ENCODE measurements around the gene TROAP. TPM values are rescaled to one million over a fixed set of nuclear protein-coding genes. Genes with fewer than 3 reads are reported as not detected.

Gene TROAP
- total and polyA plus RNA-seq, 9 of the 15 experiments (the other 6 are each of a cell fraction or from before 2014, with no cell fraction given), result 46.4 to 171 (median 59.8) TPM

- TF ChIP-seq MNT (conservative IDR thresholded peaks at IDR 0.05), result peak in 1 of 2 experiments; percentile 74; a peak in 2 of 4 replicates
- 0 out of 2 replicates have a peak, but pooled peaks have one; percentile 14 for TF ChIP-seq DPF2 (IDR thresholded peaks at IDR 0.05)
- peak in 1 of 2 experiments; percentile 39 for TF ChIP-seq AFF1 (IDR thresholded peaks at IDR 0.05; ENCODE audit: low read depth in 1 of 2, partially characterized antibody in 2 of 2)
- peak; percentile 92 for TF ChIP-seq CXXC5 (CRISPR knock-in tag; IDR thresholded peaks at IDR 0.05)
- TF ChIP-seq BCLAF1 (IDR thresholded peaks at IDR 0.05; ENCODE audit: borderline replicate concordance in 1 of 2, control insufficient read depth in 1 of 2, low read depth in 2 of 2, low read length in 1 of 2), result no peak
- TF ChIP-seq TEAD1 (CRISPR knock-in tag; IDR thresholded peaks at IDR 0.05), result no peak
- TF ChIP-seq ATF3 (IDR thresholded peaks at IDR 0.05), result no peak
- 0 out of 2 replicates have a peak, but pooled peaks have one; percentile 18 for TF ChIP-seq ATF3 (CRISPR knock-in tag; conservative IDR thresholded peaks at IDR 0.05)
- TF ChIP-seq HDAC8 (tag; IDR thresholded peaks at IDR 0.05), result no peak
- TF ChIP-seq ZNF445 (CRISPR knock-in tag; IDR thresholded peaks at IDR 0.05; ENCODE audit: low read depth), result no peak
- TF ChIP-seq POLR2A (conservative IDR thresholded peaks at IDR 0.05), result peak; percentile 93
- no peak for TF ChIP-seq CC2D1A (IDR thresholded peaks at IDR 0.05)
- 0 out of 4 replicates have a peak, but pooled peaks of 1 of the 2 experiments have one; percentile 11 for TF ChIP-seq SRF (CRISPR knock-in tag; IDR thresholded peaks at IDR 0.05)
- no peak for TF ChIP-seq PHB2 (IDR thresholded peaks at IDR 0.05; ENCODE audit: low read depth)
- TF ChIP-seq MBD2 (IDR thresholded peaks at IDR 0.05; ENCODE audit: borderline replicate concordance, low read depth), result peak; percentile 88
- TF ChIP-seq MTA3 (IDR thresholded peaks at IDR 0.05; ENCODE audit: borderline replicate concordance), result 0 out of 2 replicates have a peak, but pooled peaks have one; percentile 71
Observed at GRCh38 chr12:49322708-49323523, at the start of gene TROAP (continued).

All from K562 (cell line).